ENCODE measurements around the gene GEMIN2.

The GEMIN2 gene

DNA sequence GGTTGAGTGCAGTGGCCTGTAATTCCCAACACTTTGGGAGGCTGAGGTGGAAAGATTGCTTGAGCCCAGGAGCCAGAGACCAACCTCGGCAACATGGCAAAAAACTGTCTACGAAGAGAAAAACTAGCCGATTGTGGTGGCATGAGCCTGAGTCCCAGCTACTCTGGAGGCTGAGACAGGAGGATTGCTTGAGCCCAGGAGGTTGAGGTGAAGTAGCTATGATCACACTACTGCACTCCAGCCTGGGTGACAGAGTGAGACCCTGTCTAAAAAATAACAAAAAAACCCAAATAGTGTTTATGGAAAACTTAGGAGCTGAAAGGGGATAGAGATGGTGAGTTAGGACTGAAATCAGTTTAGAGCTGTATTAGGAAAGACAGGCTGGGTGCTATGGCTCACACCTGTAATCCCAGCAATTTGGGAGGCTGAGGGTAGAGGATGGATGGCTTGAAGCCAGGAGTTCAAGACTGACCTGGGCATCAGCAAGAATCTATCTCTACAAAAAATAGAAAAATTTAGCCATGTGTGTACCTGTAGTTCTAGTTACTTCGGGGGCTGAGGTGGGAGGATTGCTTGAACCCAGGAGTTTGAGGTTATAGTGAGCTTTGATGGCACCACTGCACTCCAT lies 70.6 kb downstream of the GEMIN2 start:
- H3K27ac ChIP-seq, result no peak overlapping the region
- POLR2A ChIA-PET (ENCODE audit: low non-redundant PET), result no interaction called here
- DNase-seq (ENCODE audit: low spot score), result no peak
- CTCF ChIA-PET, result interaction anchor here (0.7 kb wide), 1 partner anchor 64 kb away, joined by 3 read pairs; no protein-coding TSS in a partner anchor
- TF ChIP-seq CTCF (conservative IDR thresholded peaks at IDR 0.05; ENCODE audit: low read depth), result no peak

DNA sequence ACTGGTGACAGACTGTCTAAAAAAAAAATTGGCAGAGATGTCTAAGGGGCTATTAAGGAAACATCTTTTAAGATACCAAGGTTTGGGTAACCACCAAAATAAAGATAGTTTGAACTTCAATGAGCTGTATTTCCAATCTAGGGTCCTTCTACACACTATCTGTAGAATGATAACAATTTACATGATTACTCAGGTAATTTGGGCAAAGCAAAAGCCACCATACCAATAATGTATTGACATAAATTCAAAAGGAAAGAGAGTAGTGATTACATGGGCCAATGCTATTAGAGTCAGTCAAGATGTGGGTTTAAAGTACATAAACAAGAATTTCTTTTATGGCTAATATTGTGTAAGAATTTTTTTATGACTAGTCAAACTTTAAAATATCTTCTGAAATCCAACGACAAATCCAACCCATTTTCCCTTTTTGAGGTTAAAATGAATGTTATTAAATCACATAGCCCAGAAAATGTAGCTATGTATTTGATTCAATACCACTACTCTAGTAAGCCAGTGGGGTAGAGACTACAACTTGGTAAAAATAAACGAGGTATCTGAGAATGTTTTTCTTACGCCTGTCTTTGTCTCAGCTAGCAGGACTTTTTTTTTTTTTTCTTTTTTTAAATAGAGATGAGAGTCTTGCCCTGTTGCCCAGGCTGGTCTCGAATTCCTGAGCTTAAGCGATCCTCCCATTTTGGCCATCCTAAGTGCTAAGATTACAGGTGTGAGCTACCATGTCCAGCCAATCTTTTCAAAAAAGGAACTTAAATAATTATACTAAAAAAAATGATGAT lies 71.3 kb downstream of the GEMIN2 start:
- TF ChIP-seq CTCF (conservative IDR thresholded peaks at IDR 0.05; ENCODE audit: low read depth), result no peak
- no peak overlapping the region for H3K27ac ChIP-seq
- CTCF ChIA-PET, result interaction anchor here (0.7 kb wide), 1 partner anchor 63 kb away, joined by 3 read pairs; no protein-coding TSS in a partner anchor
- POLR2A ChIA-PET (ENCODE audit: low non-redundant PET), result no interaction called here
- no peak for DNase-seq (ENCODE audit: low spot score)

Data from RWPE1 (cell line).